Posterior vena cava (tissue), 2 donors: Measurements from ENCODE around the gene ICE2. TPM values are rescaled to one million over a fixed set of nuclear protein-coding genes. Genes with fewer than 3 reads are reported as not detected.

Experiments used
- DNase-seq: peaks from one replicate; pipeline ENCODE4 v3.0.0-alpha.2; 2020; ENCODE audit warnings: low spot score
- intact Hi-C, 2 donors: fragments of 100-400 bp; cut with DNase I; formaldehyde crosslinking; loops; one replicate each; pipeline versions ENCODE4 v1.14.1 to v1.14.2; 2022 to 2023
- total RNA-seq, 2 donors: library from RNA; stranded (reverse); fragmentation: NEBNext Ultra II Directional; extraction: Animal tissue kit (Norgen Biotek cat#: 25700); gene quantifications; one replicate each; pipeline ENCODE4 v1.2.1, GENCODE V29; 2021
- donor health status: DM: yes; HTN: yes; CAD: no.
- donor health status: DM: yes; HTN: yes; CAD: no.

The ICE2 gene
- total RNA-seq, 2 donors from 2014 or later, result 42.6 to 43.6 TPM

- intact Hi-C loops, result no loop called here
- no peak for DNase-seq
Measured at GRCh38 chr15:60460931-60461330, 18.0 kb downstream of the ICE2 start.

DNA sequence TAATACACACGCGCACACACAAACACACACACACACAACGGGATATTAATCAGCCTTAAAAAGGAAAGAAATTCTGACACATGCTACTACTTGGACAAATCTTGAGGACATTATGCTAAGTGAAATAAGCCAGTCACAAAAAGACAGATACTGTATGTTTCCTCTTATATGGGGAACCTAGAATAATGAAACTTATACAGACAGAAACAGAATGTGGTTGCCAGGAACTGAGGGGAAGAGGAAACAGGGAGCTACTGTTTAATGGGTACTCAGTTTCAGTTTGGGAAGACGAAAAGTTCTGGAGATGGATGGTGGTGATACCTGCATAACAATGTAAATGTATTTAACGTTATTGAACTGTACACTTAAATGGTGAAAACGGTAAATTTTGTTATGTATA, 20.2 kb downstream of the ICE2 start:
- DNase-seq, result no peak
- intact Hi-C loops, result loop anchor here in 1 of 2 donors (1.0 kb wide), 1 partner anchor 21 kb away; no protein-coding TSS in a partner anchor

DNA sequence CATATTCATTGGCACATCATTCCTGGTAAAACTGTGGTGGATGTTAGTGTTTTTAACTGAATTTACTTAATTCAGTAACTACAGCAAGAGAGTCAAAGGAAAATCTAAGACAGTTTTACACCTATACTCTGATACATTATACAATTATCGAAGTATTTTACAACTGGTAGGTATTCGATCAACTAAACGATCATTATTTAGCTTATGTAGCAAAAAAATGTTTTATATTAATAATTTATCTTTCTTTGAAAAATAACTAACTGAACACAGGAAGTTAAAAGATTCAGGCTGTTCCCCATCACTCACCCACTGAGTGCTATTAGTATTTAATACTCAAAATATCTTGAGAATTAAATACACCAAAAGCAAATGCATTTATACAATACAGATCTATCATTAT, 21.0 kb downstream of the ICE2 start:
- intact Hi-C loops, result no loop called here
- DNase-seq, result no peak

DNA sequence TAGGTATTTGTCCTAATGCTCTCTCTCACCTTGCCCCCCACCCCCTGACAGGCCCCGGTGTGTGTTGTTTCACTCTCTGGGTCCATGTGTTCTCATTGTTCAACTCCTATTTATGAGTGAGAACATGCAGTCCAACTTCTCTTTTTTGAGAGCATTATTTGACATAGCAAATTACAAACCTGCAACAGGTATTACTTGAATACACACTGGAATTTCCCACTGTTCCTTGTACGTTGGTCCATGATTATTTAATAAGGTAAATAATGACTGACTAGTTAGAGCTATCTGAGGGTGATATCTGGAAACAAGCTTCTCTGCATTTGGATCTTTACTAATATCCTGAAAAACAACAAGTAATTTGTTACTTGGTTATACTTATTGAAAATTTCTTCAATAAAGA, 24.1 kb downstream of the ICE2 start:
- intact Hi-C loops, result no loop called here
- DNase-seq, result no peak

DNA sequence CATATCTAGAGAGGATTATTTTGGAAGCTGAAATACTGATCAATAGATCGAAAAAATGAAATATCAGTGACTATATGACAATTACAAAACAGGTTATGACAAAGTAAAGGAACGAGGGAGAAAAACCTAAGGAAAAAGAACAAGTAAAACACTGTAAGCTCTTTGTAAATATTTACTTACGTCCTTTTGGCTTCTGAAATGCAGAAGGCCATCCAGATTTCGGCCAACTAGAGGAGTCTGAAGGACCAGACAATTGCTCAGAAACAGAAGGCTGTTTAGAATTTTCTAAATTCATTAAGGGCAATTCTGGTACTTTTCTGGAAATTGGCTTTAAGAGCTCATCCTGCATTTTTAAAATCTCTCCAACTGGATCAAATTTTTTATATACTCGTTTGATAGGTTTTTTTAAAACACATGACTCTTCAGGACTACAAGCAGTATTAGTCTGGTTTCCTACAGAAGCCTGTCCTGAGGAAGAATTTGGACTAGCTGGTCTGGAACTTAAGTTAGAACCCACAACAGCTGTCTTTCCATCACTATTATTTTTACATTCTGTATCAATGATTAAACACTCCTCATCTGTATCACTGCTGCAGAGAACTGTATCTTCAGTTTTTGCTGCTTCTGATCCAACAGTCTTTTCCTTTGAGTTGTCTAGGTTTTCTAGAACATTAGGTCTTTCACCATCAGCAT, 30.1 kb downstream of the ICE2 start:
- no peak for DNase-seq
- intact Hi-C loops, result loop anchor here in 1 of 2 donors (10.0 kb wide), 1 partner anchor 94 kb away; no protein-coding TSS in a partner anchor

DNA sequence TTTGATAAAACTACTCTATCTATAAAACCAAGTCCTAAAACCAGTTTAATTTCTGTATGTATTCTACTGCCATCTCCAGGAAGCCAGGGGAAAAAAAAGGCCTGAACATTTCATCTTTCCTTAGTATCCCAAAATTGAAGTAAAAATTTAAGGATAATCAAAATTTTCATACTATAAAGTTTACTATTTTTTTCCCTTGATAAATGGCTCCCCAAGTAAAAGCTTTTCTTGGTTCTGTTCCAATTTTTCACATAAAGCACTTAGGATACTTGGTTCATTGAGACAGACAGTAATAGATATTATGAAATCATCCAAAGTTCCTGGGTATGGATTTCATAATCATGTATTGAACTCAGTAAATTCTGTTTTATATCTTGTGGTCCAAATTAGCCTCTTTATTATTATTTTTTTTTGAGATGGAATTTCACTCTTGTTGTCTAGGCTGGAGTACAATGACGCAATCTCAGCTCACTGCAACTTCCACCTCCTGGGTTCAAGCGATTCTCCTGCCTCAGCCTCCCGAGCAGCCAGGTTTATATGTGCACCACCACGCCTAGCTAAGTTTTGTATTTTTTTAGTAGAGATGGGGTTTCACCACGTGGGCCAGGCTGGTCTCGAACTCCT, 34.5 kb downstream of the ICE2 start:
- DNase-seq, result no peak
- intact Hi-C loops, result loop anchor here in 1 of 2 donors (10.0 kb wide), 1 partner anchor 90 kb away; no protein-coding TSS in a partner anchor

DNA sequence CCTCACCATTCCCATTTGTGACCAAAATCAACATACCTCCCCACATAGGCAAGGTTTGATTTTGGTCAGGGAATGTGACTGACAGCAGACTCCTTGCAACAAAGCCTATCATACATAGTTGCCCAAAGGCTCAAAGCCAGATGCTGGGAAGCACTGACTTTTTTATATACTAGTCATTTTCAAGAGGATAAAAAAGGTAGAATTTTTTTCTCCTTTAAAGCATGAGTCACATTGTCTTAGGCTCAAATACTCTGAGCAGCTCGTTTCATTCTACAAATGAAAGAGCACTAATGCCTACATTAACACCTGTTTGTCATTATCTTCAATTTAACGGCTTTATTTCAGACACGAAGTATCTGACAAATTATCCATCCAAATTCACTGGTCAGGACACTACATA, 36.2 kb downstream of the ICE2 start:
- DNase-seq, result no peak
- intact Hi-C loops, result loop anchor here in 1 of 2 donors (10.0 kb wide), 1 partner anchor 88 kb away; no protein-coding TSS in a partner anchor

GRCh38 chr15:60442031-60442650, 36.8 kb downstream of the ICE2 start:
- intact Hi-C loops, result loop anchor here in 1 of 2 donors (10.0 kb wide), 1 partner anchor 87 kb away; no protein-coding TSS in a partner anchor
- DNase-seq, result no peak

DNA sequence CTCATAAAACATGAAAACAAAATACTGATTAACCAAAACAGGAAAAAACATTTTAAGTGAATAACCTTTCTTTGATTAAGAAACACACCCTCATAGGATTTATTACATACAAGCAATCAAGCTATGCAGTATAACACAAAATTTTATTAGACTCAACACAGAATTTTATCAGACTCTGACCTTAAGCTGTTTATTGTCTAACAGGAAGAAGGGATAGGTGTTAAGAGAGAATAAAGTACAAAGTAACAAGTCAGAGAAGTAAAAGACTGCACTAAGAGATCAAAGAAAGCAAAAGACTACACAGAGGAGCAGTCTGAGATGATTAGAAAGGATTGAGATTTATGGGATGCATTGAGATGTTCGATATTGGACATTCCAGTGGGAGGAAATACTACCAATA, 37.6 kb downstream of the ICE2 start:
- intact Hi-C loops, result loop anchor here in 1 of 2 donors (10.0 kb wide), 1 partner anchor 87 kb away; no protein-coding TSS in a partner anchor
- no peak for DNase-seq

DNA sequence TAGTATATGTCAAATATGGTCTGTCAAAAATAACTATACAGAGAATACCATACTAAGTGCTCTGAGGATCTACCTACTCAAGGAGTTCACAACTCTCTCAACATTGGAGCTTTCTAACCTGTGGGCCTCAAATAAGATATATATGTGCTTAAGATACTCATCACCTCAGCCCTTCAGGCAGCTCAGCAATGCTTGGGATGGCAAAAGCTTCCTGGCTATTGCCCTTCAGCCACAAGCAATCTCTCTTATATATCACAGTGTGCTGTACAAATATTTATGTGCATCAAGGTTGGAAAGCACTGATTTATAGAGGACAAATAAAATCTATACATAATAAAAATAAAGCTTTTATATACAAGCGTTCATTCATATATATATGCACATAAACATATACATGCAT, 40.3 kb downstream of the ICE2 start:
- intact Hi-C loops, result no loop called here
- no peak for DNase-seq

DNA sequence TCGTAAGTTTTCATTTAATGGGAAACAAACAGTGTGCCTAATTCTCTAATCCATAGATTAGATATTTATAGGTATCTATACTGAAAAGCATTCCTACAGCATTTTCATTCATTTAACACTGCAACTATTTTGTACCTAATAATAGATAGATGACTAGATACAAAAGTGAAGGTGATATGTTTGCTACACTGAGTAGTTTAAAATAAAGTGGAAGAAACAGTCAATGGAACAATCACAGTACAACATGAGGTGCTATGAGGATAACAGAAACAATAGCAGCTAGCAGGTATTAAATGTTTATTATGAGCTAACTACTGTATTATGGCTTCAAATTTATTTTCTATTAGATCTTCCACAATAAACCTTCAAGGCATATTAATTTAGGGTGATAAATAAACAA, 50.0 kb downstream of the ICE2 start:
- intact Hi-C loops, result no loop called here

DNA sequence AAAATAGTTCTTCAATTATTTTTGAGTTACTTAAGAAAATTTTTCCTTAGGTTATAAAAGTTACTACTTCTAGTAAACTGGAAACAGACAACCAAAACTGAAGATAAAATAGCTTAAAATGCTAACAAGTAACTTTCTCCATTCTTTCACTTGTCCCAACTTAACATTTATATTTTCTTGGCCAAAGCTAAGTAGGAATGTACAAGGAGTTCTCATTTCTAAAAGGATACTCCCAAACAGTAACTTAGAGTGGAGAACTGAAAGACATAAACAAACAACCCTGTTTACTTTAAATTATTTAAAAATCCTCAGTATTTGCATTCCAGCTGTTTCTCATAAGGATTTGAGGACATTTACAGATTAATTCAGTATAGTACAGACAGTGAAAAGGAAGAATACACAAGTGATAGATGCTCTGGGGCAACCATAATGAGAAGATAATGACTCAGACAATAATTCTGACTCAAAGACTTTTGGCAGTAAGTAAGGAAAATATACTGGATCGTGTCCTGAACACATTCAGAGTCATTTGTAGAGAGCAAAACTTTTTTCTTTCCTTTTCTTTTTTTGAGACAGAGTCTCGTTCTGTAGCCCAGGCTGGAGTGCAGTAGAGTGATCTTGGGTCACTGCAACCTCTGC, 52.0 kb downstream of the ICE2 start:
- intact Hi-C loops, result no loop called here
- DNase-seq, result no peak

More for the DNA sequence above, 50.0 kb downstream of the ICE2 start:
- no peak for DNase-seq

DNA sequence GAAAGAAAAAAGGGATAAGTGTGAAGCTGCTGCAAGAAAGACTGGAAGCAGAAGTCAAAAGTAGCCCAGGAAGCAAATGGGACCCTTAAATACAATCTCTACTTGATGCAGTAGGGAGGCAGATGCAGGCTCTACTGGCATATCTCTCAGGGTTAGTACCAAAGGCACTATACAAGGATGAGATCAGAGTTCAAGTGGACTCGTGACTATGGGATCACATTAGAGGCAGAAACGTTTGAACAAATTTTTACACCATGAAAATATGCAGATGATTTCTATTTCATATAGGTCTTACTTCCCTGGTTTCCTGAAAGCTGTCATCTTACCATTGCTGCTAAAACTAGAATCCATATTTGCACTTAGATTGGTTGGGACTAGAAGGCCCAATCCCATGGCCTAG, 53.5 kb downstream of the ICE2 start:
- no peak for DNase-seq
- intact Hi-C loops, result no loop called here

DNA sequence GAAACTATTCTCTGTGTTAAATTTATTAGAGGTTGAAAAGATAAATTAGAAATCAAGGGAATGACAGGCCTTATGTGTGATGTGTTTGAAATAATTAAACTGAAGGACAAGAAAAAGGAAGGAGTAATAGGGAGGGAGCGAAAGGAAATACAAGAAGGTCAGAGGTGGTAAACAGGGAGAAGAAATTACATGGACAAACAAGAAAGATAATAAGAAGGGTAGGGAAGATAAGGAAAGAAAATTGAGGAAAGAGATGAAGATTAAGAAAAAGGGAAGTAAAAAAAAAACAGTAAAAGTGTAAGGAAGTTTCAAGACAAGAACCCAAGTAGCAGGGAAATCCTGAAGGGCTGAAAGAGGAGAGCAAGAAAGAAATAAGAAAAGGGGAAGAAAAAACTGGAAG, 54.9 kb downstream of the ICE2 start:
- DNase-seq, result no peak
- intact Hi-C loops, result no loop called here

- no peak for DNase-seq
- intact Hi-C loops, result no loop called here
Measured at GRCh38 chr15:60423537-60423936, 55.4 kb downstream of the ICE2 start.

DNA sequence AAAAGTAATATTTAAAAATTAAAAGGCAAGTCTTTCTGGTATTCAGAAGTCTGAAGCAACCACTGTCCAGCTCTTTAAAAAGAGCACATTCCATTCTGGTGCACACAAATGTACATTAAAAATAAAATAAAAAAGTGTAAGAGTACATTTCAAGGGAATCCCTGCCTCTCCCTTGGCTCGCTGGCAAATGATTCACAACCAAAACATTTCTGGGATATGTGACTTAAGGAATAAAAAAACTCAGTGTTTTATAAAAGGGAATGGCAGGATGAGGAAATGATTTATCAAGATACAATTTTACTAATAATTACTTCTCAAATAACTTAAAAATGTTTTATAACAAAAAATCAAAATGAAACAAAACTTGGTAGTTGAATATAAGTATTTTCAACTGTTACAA, 57.4 kb downstream of the ICE2 start:
- intact Hi-C loops, result no loop called here
- no peak for DNase-seq

DNA sequence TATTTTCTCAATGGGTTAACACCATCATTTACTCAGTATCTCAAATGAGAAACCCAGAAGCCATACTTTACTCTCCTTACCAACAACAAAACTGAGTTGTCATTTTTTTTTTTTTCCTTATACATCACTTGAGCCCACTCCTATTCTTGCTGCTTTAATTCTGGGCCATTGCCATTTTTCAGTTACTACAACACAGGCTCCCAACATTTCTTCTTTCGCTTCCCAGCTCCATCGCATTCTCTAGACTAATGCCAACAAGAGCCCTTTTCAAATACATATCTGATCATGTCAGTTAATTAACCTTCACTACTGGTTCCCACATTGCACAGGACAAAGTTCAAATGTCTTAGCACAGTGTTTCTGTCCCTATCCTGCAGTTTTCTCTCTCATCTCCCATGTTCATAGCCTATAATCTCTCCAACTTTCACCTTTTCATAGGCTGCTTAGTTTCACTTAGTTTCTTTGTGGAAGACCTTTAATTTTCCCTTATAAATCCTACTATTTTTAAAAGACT, 58.7 kb downstream of the ICE2 start:
- intact Hi-C loops, result no loop called here
- DNase-seq, result no peak

DNA sequence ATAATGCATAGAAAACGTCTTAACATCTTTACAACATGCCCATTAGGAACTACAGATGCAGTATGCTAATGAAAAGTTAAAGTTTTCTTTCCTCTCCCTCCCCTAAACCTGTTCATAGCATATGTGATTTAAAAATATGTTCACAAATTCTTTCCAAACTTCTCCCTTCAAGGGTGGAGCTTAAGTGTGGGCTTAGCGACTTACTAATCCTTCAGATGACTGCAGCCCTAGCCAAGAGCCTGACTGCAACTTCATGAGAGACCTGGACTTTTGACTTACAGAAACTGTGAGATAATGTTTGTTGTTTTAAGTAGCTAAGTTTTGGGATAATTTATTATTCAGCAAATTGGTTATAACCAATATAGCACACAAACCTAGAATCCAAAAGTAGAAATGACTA, 59.2 kb downstream of the ICE2 start:
- no peak for DNase-seq
- intact Hi-C loops, result no loop called here

- no peak for DNase-seq
- intact Hi-C loops, result no loop called here
Measured at GRCh38 chr15:60418096-60418495, 60.8 kb downstream of the ICE2 start.

- intact Hi-C loops, result no loop called here
- no peak for DNase-seq
Measured at GRCh38 chr15:60417112-60417511, 61.8 kb downstream of the ICE2 start.
